HG03175 (cell line): ENCODE results near the gene HOXB4.
A peak's percentile ranks its signal among the peaks of the same experiment; 100 is the strongest.

Experiments used
- ATAC-seq: cut with Tn5 transposase; IDR thresholded peaks from one replicate; pipeline ENCODE4 v1.9.1; 2021; ENCODE audit warnings: mild to moderate bottlenecking, moderate library complexity; ENCODE audit not compliant: unreplicated experiment

HOXB4 gene

DNA sequence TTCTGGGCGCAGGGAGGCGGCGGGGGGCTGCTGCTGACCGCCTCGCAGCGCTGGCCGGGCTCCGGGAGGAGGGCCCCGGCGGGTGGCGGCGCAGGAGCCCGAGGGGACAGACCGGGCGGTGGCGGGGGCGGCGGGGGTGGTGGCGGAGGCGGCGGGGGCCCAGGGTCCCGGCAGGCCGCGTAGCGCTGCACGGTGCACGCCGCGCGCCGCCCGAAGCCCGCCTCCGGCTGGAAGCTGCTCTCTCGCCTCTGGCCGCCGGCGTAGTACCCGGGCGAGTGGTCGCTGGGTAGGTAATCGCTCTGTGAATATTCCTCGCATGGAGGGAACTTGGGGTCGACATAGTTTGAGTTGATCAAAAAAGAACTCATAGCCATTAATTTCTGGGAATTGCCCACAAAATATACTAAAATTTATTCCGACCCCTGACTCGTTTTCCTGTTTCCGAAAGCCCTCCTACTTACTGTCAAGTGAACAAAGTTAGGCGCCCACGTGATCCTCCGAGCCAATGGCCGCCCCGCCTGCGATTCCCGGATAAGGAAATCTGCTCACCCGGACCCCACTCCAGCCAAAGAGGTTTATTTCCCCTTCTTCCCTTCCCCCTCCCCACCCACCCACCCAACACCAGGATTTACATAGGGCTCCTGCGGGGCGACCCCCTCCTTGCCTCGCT lies at the start of gene HOXB4:
Gene HOXB4 (minus strand): TSS at position 405 of the 670 bp plus-strand sequence. CDS start 31 bp downstream, at position 374.
- peak; percentile 53 for ATAC-seq

DNA sequence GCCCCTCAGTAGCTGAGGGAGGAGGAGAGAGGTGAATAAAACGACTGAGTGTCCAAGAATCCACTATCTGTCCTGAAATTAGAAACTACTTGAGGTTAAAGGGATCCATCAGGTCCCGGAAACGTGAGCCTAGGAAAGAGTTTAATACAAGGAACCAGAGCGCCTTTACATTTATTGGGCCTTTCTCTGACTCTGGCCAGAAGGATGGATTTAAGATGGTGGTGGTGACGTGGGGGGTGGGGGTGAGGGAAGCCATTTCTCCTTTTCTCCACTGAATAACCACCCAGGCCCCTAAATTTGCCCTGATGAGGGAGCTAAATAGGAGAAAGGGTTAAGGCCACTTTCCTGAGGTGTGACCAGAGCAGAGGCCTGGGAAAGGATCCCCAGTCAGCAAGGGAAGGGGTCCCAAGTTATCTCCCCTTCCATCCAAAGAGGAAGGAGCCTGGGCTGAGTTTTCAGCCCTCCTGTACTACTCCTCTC lies 49.0 kb upstream of the HOXB4 start:
- ATAC-seq = no peak

DNA sequence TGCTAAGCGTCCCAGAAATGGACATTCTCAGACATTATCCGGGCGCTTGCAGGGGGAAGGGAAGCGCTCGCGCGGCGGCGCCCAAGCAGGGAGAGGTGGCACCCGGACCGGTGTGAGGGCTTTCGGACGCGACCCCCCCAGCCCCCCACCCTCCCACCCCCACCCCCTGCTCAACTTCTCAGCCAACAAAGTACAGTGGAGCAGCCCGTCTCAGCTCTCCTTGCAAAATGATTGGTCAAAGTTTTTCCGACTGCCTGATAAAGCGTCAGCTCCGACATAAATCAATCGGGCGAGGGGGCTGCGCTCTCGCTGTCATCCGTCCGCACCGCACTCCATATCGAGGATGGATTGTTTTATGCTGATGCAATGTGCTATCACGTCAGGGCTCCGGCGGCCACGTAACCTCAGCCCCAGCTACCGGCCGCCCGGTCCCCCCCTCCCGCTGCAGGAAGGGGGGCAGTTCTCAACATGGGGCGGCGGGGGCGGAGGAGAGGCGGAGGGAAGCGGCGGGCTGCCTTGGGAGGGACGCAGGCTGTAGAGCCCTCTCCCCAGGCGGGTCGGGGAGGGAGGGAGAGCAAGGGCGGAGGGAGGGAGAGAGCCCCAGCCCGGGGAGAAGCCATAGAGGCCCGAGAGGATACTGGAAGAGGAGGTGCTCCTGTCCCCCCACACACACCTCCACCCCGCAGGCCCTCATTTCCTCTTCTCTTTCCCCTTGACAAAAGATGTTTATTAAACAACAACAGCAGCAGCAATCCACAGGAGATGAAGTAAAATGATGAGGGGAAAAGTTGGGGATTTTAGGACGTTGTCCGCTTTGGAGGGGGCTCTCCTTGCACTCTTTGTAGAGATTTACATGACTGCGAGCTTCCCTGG lies 48.3 kb upstream of the HOXB4 start, which contains the start of gene HOXB9:
Gene HOXB9 (minus strand): TSS at position 114 of the 873 bp plus-strand sequence. CDS start 89 bp downstream, at position 25.
- no peak for ATAC-seq

DNA sequence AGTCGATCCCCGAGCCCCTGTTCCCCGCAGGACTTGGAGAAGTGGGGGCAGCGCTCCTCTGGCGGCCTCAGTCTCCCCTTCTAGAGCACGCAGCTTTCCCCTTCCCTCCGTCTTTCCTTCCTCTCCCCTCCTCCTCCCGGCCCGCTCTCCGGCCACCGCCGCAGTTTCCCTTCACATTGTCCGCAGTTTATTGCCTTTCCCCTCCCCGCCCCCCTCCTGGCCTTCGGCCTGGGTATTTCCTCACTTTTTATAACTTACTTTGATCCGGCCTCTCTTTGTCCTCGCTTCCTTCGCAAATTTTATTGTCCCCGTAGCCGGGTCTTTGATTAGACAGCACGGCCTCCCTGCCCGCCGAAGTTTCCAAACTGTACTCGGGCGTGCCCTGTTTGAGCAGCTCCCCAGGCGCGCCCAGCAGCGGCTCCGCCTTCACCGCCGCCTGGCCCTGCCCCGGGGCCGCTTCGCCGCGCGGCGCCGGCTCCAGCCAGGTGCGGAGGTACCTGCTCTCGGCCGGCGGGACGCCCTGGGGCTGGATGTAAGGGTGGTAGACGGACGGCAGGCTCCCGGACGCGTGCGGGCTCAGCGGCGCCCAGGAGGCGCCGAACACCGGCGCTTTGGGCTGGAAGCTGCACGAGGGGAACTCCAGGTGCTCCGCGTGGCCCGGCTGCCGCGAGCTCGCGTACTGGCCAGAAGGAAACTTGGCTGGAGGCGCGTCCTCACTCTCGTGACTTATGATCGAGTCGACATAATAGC lies 47.5 kb upstream of the HOXB4 start:
- ATAC-seq = no peak

DNA sequence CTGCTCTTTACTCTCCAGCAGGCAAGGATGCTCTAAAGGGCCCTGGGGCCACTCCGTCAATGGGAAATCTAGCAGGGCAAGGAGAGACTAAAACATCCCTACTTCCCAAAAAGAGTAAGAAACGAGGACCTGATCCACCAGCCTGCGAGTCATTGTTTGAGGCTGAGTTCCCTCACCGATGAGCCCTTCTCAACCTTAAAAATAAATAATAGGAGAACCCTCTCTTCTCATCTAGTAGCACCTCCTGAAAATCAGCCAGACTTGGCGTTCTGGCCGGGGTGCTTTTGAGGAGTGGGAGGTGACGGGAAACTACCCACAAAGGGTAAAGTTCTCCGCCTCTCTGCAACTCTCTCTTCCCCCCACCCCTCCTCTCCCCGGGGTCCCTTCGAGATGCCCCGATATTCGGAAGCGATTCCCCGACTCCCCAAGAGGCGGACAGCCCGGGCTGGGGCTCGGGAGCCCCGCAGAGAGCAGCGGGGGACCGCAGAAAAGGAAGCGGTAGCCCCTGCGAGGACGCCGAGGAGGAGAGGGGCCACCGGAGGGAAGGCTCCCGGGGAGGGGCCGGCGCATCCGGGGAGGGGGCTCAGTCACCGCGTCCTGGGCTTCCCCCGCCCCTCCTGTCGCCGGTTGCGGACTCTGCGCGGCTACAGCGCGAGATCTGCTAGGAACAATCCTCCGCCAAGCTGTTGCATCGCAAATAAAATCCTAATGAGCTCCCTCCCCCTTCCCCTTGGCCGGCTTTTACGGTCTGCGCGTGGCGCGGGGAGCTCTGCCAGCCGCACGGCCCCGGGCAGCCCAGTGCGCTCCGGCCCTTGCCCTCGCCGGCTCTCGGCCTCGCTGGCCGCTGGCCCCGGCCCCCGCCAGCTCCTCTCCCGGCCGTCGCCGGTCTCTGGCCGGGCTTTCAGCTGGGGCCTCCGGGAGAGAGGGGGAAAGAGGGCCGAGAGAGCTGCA lies 46.7 kb upstream of the HOXB4 start:
- no peak for ATAC-seq

DNA sequence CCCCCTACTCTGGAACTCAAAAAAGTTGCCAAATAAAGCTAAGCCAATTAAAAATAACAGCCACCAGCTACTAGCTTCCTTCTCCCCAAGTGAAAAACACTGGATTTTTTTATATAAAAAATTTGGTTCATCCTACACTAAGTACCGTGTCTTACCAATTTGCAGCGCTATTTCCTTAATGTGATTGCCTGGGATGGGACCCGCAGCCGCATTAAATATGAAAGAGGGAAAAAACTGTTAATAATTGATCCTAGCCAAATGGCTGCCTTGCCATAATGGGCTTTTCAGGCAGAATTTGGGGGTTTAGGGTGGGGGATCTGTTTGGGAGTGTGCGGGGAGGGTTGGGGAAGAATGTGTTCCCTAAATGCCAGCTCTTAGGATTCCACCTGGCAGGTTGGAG lies 46.0 kb upstream of the HOXB4 start:
- ATAC-seq = no peak

DNA sequence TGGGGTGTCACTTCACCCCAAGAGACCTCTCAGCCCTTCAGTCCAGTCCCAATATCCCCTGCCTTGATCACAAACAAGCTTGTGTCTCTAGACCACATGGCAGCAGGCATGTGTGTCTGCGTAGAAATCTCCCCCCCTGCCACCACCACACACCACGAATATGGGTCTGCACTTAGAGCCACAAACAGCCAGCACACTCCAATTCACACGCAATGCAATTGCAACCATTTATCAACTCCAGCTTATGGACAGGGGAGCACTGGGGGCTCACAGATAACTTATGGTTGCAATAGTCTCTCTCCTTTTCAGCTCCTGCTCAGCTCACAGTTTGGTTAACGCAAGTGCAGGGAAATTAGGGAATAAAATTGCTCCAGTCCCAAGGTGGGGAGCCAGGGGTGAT lies 45.4 kb upstream of the HOXB4 start:
- no peak for ATAC-seq

DNA sequence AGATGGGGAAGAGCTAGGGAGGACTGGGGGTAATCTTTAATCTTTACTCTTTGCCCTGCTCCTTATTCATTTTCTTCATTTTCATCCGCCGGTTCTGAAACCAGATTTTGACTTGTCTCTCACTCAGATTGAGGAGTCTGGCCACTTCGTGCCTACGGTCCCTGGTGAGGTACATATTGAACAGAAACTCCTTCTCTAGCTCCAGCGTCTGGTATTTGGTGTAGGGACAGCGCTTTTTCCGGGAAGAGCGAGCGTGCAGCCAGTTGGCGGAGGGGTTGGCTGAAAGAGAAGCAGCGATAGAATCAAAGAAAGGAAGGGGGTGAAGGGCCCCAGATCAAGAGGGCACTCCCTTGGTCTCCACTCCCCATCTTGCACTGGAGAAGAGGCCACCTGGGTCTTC lies 44.7 kb upstream of the HOXB4 start:
- no peak for ATAC-seq

DNA sequence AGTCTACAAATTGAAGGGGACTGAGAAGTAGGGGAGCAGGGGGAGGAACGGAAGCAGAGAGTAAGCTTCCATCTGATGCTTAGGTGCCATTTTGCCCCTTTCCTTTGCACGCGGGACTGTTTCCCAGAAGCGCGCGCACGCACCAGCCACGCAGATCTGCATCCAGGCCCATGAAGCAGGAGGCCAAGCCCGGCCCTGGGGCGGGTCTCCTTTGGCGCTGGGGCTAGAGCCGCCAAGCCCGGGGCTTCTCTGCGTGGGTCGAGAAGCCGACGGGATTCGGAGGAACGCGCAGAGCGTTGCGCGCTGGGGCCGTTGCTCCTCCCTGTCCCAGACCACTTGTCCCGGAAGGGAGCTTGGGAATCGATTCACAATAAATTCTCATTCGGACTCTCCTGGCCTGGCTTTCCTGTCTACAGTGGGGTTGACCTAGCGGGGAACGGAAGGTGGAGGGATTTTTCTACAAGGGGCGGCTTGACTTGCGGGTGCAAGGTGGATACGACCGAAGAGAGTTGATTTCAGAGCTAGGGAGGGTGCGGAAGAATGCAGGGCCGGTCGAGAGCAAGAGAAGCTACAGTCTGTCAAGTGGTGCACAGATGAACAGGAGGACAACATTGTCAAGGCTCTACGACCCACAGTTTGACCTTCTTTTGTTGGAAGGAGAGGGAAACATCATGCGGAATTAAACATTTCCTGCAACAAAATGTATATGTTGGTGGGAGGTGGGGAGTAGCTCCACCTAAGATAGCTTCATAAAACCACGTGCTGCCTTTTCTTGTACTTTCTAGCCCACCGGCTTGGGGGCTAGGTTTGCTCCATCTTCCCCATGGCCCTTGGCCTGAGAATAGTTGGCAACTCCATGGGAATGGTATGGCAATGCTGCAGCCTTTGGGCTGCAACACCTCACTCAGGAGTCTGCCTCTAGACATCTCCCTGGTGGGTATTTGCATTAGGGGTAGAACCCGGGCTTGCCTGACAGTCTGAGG lies 43.6 kb upstream of the HOXB4 start:
- ATAC-seq = no peak

DNA sequence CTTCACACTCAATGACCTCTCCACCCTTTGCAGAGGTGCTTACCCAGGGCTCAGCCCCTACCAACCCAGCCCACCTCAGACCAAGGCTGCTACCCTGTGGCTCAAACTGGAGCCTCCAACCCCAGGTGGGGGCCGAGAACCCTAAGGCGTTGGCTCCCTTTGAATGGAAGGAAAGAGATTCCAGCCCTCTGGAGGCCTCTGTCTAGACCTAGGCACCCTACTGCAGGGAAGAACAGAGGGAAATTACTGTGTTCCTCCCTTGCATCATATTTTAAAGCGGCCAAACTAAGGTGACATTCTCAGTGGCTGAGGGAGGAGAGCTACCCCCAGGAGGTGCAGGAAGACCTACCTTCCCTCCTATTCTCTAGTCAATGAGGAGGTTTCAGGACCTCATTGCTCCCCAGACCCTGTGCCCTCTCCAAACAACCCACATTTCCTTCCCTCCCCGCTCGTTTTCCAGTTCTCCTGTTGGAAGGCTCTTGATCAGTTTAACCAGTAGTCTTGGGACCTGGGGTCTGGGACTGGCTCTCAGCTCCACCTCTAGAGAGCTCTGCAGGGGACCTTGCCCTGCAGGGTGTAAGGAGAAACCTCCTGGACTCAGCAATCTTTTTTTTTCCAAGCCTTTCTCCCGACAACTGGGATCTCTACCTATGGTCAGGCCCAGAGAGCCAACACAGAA lies 42.5 kb upstream of the HOXB4 start:
- ATAC-seq = no peak

DNA sequence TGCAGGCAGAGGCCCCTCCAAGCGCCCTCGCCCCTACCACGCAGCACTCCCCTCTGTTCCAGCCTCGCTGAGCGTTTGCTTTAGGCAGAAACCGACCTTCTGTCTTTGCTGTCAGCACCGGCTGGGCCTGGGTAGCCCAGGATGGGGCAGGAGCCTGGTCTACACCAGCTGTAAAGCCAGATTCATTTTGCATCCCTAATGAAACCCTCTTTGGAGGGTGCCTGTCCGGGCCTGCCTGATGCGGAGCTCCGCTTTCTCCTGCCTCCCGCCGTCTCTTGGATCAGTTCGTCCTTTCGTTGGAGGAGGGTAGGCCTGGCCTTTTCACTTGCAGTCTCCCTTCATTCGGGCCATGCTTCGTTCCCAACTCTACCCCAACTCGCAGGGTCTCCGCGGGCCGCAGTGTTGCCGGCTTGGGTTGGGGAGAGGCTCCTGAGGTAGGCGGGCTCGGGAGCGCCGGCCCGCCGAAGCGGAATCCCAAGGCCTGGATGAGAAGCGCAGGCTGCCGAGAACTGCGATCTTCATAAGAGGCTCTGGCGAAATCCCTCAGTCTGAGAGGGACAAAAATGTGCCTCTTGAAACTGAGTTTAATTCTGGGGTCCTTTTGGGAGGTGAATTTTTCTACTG lies 41.8 kb upstream of the HOXB4 start:
- ATAC-seq = no peak

DNA sequence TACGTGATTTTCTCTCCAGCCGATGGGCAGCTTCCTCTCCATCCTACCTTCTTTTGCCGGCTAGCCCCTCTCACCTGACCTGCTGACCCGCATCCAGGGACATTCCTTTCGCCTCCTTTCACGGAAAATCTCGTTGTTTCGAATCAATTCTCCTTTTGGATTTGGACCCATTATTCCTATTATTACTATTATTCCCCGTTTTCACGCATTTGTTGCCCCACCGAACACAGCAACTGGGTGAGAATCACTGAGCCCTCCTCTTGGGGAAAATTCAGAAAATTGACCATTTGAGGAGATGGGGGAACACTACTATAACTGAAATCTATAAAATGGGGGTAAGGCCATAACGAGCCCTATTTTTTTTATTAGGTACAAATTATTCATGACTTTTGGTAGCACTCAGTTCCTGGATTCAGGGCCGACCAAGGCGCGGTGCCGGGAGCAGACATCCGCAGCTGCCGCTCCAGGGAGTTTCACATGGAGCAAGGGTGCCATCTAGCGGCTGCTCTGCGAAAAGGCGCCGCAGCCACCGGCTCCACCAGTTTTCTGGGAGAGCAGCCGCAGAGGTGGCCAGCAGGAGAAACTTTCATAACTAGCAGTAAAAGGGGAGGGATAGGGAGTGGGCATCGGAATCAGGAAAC lies 40.2 kb upstream of the HOXB4 start:
- no peak for ATAC-seq

DNA sequence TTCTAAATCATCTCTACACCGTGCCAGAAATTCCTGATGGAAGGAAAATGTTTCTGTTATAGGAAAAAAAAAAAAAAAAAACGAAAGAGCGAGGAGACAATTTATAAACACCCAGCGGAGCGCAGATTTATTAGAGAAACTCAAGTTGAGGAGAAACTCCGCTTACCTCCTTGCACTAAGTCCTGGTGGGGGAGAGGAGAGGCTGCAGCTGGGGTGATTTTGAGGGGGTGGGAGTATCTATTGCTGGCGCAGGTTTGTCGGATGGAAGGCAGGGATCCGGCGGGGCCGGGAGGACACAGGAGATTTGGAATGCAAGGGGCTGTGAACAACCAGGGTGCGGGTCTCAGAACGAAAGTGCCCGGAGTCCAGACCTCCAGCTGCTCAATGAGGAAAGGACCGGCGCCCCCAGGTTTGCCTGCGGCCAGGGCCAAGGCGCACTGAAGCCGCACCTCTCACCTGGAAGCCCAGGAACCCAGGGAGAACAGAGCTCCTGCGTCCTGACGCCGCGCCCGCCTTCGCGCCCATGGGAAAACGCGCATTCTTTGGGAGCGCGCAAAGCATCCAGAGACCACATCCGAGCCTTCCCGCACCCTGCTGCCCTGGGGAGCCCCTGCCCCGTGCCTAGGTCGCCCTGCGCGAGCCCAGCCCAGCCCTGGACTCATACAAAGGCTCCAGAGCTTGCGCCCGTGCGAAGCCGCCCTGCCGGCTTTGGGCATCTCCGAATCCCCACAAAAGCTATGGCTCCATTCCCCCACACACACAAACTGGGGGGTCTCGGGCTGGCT lies 39.5 kb upstream of the HOXB4 start:
- ATAC-seq = no peak

DNA sequence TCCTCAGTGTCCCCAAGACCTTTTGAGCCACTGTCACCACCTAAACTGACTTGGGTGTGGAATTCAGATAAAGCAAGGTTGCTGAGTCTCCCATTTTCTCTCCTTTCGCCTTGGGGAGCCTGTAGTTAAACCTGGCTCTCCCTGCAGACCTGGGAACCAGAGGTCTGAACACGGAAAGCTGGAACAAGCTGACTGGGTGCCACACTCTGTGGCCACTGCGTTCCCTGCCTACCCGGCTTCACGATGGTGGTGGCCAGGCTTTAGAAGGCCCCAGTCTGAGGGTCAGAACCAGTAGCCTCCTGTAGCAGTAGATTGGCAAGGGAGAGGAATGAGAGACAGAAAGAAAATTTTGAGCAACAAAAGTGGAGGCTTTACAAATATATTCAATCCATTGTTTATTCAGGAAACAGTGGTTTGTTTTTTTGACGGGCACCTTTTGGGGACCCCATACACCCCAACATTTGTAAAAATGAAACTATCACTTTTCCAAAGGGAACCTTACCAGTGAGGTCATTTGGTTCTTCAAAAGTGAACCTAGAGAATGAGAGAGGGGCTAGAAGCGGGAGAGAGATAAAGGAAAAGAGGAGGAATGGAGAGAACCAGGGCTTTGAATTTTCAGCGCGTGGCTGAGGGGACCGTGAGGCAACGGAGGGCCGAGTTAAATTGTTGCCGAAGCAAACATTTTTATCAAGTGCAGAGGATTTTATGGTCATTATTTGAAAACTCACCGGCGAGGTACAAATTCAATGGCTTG lies 38.7 kb upstream of the HOXB4 start:
- ATAC-seq = no peak

DNA sequence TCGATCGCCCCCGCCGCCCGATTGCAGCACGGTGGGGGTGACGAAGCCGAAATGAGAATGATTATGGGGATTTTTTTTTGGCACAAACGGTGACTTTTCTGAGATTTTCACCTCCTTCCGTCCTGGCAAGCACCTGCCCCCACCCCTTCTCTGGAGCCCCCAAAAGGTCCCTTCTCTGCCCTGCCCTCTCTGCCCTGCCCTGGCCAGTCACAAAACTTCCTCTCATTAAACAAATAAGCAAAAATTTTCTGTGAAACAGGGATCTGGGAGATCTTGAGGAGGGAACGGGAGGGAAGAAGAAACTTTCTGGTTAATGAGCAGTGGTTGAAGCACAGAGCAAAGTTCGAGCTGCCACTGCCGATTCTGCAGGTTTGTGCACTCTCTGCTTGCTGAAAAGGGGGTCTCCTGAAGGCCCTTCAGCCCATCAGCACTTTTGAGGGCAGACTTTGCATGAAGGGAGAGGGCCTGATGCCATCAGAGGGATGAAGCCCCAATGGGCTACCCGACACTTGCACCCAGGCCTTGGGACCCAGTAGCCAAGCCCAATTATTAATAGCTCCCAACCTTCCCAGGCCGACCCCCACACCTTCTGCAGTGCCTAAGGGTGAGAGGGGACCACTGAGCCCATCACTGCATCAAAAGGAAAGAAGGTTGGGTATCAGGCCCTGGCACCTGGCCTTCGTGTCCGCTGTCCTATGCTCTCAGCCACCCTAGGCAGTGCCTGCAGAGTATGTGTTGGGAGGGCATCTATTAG lies 38.0 kb upstream of the HOXB4 start:
- ATAC-seq = no peak
